Measurements from ENCODE around the gene RALY.
A peak's percentile ranks its signal among the peaks of the same experiment; 100 is the strongest.
"Not testable (repeated sequence)": the region's sequence is repeated elsewhere in the genome, so short reads cannot be mapped to it uniquely, and the experiment has no call there.

Gene RALY

DNA sequence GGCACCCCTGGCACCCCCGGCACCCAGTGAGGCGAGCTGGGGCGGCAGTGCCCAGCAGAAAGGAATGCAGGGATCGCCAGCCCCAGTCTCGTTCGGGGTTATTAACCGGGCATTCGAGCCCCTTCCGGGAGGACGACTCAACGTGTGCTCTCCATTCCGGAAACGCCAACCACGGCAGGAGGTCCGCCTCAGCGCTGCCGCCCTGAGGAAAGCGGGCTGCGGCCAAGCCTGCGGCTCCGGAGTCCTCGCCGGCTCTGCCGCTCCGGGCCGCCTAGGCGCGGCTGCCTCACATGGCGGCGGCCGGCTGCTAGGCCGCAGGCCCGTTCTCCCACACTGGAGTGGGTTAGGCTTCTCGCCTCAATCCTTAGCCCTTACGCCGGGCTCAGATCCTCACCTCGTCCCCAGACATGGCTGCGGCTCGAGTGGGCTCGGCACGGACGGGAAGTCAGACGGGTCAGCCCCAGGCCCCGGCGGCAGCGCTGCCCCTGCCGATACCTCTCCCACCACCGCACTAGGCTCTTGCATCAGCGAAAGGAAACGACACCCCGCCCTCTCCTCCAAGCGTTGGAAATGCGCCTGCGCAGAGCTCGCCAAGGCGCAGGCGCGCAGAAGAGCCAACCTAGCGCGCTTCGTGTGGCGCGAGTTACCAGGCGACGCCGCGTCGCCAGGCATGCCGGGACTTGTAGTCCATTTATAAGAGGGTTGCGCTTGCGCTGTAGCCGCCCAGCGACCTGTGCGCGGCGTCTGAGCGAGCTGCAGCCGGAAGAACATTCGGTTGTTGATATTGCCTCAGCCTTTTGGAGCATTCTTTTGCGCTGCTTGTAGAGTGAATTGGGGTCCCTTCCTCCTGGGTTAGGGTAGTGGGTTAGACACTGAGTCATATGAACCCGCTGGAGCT lies 118.2 kb downstream of the RALY start, which contains the start of gene EIF2S2:
TSS of gene EIF2S2 (minus strand) at position 542 of the 898 bp plus-strand sequence. CDS start at position 409, 133 bp downstream.
- DNase-seq: peak; percentile 95

DNA sequence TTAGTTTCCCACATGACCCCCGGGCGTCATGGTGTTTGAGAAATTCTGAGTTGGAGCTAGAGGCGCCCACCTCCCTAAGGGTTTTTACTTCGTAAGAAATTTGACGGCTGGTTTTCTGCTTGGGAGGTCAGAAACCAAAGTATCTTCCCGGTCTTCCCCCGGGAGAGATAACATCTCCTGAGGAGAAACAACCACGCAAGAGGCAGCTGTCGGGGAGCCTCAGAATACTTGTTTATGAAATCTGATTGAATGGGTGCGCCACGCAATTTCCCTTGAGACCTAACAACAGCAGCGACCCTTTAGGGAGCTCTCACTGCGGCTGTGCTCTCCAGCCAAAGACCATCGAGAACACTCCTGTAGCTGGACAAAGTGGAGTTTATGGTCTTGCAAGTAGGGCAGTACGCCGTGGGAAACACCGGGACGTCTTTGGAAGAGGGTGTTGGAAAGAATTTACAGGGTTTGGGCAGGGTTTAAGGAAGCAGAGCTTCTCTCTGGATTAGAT lies 118.9 kb downstream of the RALY start:
- no peak for DNase-seq

DNA sequence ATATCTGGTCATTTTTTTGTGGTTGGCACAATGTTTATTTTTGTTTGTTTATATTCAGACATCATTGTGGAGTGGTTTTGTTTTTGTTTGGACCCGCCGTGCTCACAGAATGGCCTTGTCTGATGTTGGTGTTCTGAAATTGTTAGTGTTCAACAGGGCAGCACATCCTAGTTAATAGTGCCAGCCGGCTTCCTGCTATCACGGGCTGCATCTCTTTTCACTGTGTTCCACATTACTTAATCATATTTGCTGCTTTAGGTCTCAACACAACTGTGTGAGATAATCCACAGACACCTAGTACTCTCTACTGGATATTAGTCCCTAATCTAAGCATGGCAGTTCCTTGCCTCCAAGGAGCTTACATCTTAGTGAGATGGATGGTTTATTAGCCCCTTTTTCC lies 121.1 kb downstream of the RALY start:
- no peak for DNase-seq

DNA sequence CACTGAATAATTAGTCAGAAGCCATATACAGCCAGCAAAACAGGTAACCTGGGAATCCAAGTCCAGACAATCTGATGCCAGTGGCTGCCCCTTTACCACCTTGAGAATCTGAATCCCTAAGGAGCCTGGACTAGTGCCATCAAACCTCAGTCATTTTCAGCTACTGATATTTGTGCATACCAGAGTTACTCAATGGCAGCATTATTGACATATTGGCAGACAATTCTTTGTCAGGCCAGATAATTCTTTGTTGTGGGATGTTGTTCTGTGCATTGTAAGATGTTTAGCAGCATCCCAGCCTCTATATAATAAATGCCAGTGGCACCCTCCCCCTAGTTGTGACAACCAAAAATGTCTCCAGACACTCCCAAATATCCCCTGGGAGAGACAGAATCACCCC lies 121.5 kb downstream of the RALY start:
- DNase-seq: no peak

DNA sequence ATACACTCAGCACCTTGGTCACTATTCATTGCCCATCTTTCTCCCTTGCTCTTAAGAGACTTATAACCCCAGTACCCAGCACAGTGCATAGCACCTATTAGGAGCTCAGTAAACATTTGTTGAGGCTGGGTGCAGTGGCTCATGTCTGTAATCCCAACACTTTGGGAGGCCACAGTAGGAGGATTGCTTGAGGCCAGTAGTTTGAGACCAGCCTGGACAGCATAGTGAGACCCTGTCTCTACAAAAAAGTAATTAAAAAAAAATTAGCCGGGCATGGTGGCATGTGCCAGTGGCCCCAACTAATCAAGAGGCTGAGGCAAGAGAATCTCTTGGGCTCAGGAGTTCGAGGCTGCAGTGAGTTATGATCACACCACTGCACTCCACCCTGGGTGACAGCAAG lies 126.5 kb downstream of the RALY start:
- DNase-seq: no peak

DNA sequence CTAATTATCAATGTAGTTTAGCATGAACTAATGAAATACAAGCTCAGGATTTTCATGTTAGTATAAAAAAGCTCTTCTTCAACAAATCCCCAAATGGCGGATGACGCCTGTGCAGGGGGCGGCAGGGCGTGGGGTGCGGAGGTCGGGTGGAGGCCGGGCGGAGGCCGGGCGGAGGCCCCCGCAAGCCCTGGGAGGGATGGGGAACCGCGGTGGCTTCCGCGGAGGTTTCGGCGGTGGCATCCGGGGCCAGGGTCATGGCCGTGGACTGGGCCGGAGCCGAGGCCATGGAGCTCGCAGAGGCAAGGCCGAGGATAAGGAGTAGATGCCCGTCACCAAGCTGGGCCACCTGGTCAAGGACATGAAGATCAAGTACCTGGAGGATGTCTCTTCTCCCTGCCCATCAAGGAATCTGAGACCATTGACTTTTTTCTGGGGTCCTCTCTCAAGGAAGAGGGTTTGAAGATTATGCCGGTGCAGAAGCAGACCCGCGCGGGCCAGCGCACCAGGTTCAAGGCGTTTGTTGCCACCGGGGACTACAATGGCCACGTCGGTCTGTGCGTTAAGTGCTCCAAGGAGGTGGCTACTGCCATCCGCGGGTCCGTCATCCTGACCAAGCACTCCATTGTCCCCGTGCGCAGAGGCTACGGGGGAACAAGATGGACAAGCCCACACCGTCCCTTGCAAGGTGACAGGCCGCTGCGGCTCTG lies 128.7 kb downstream of the RALY start:
- no peak for DNase-seq

DNA sequence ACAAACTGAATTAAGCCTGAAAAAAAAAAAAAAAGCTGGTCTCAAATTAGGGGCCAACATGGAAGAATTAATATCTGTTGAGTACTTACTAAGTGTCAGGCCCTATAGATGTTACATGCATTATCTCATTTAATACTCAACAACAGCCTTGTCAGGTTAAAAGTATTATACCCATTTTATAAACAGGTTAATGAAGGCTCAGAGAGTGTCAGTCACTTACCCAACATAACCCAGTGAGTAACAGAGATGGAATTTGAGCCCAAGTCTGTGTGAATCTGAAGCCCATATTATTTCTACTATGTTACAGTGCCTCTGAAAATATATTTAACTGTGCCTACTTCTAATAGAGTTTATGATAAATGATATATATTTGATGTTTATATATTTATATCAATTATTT lies 129.6 kb downstream of the RALY start:
- DNase-seq: no peak

DNA sequence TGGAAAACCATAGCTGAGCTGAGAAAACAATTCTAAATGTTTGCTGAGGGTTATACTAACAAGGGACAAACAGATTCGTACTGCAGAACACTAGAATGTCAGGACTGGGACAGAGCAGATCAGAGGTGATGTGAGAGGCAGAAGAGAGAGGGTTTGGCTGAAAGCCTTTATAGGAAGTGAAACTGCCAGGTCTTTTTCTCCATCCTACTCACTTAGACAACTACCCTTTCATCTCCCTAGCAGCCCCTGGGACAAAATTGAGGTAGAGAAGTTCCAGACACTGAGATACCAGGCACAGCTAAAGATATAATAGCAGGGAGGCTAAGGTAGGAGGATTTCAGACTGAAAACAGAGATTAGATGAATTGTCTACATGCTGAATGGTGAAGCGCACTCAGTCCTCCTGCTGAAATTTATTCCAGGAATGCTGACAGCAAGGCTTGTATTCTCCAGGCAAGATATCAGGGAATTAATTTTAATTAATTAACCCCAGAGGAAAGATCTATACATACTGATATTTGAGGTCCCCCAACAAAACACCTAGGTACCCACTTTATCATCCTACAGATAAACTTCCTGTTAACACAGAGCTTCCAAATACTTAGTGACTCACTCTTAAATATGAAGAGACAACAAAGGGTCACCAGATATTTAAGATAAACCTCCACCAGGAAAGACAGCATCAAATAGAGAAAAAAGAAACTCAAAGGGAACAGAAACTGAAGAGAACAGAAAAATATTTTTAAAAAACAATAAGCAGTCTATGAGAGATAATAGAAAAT lies 130.9 kb downstream of the RALY start:
- DNase-seq: no peak

DNA sequence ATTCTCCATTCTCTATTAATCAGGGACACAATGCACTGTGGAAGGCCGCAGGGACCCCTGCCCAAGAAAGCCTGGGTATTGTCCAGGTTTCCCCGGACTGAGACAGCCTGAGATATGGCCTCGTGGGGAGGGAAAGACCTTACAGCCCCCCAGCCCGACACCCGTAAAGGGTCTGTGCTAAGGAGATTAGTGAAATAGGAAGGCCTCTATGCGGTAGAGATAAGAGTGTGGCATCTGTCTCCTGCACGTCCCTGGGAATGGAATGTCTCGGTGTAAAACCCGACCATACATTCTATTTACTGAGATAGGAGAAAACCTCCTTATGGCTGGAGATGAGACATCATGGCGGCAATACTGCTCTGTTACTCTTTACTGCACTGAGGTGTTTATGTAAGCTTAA lies 134.1 kb downstream of the RALY start:
- DNase-seq: no peak

DNA sequence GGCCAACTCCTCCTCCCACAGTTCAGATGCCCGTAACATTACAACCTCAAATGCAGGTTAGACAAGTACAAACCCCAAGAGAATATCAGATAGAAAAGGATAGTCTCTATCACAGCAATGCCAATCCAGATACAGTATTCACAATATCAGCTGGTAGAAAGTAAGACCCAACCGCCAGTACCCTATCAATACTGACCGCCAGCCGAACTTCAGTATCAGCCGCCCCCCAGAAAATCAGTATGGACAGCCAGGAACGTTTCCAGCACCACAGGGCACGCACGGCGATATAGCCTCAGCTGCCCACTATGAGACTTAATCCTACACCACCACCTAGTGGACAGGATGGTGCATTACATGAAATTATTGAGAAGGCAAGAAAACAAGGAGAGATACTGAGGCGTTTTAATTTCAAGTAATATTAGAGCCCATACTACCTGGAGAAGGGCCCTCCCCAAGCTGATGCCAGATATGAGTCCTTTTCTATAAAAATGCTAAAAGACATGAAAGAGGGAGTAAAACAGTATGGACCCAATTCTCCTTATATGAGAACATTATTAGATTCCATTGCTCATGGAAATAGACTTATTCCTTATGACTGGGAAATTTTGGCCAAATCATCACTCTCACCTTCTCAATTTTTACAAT lies 135.9 kb downstream of the RALY start:
- DNase-seq: peak; percentile 68

DNA sequence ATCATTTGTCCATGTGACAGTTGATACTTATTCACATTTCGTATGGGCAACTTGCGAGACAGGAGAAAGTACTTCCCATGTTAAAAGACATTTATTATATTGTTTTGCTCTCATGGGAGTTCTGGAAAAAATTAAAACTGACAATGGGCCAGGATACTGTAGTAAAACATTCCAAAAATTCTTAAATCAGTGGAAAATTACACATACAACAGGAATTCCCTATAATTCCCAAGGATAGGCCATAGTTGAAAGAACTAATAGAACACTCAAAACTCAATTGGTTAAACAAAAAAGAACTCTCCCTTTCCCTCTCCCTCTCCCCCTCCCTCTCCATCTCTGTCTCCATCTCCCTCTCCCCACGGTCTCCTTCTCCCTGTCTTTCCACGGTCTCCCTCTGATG lies 137.8 kb downstream of the RALY start:
- DNase-seq: no peak

DNA sequence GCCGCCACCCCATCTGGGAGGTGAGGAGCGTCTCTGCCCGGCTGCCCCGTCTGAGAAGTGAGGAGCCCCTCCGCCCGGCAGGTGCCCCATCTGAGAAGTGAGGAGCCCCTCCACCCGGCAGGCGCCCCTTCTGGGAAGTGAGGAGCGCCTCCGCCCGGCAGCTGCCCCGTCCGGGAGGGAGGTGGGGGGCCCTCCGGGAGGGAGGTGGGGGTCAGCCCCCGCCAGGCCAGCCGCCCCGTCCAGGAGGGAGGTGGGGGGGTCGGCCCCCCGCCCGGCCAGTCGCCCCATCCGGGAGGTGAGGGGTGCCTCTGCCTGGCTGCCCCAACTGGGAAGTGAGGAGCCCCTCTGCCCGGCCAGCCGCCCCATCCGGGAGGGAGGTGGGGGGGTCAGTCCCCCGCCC lies 138.8 kb downstream of the RALY start:
- DNase-seq: not testable (repeated sequence)

DNA sequence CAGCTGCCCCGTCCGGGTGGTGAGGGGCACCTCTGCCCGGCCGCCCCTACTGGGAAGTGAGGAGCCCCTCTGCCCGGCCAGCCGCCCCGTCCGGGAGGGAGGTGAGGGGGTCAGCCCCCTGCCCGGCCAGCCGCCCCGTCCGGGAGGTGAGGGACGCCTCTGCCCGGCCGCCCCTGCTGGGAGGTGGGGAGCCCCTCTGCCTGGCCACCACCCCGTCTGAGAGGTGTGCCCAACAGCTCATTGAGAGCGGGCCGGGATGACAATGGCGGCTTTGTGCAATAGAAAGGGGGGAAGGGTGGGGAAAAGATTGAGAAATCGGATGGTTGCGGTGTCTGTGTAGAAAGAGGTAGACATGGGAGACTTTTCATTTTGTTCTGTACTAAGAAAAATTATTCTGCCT lies 139.2 kb downstream of the RALY start:
- not testable (repeated sequence) for DNase-seq

DNA sequence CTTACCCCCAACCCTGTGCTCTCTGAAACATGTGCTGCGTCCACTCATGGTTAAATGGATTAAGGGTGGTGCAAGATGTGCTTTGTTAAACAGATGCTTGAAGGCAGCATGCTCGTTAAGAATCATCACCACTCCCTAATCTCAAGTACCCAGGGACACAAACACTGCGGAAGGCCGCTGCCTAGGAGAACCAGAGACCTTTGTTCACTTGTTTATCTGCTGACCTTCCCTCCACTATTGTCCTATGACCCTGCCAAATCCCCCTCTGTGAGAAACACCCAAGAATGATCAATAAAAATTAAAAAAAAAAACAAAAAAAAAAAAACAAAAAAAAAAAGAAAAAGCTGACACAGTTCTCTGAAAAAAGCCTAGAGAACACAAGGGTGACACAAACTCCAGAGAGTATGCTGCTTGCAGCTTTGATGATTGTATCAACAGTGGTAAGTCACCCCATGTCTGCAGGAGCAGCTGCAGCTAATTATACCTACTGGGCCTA lies 139.7 kb downstream of the RALY start:
- DNase-seq: not testable (repeated sequence)
